Islet precursor cell (in vitro differentiated cells): ENCODE measurements around the gene FBP1.

ENCODE experiments used
- DNase-seq: peaks from one replicate; pipeline ENCODE4 v3.0.0-alpha.2; 2018

FBP1 gene

GRCh38 chr9:94639061-94639998 is at the start of gene FBP1:
Gene FBP1 (minus strand): TSS chr9:94639518. CDS start chr9:94639310, 208 bp downstream.
- peak; percentile 71 for DNase-seq

- no peak for DNase-seq
Measured at GRCh38 chr9:94687451-94687850, 48.1 kb upstream of the FBP1 start.

- DNase-seq, result no peak
Measured at GRCh38 chr9:94685359-94685758, 46.0 kb upstream of the FBP1 start.

GRCh38 chr9:94681508-94681907 is 42.2 kb upstream of the FBP1 start:
- peak; percentile 84 for DNase-seq

GRCh38 chr9:94680621-94681020 is 41.3 kb upstream of the FBP1 start:
- no peak for DNase-seq

GRCh38 chr9:94680020-94680419 is 40.7 kb upstream of the FBP1 start:
- no peak for DNase-seq

- DNase-seq, result no peak
Measured at GRCh38 chr9:94679587-94679986, 40.3 kb upstream of the FBP1 start.

DNA sequence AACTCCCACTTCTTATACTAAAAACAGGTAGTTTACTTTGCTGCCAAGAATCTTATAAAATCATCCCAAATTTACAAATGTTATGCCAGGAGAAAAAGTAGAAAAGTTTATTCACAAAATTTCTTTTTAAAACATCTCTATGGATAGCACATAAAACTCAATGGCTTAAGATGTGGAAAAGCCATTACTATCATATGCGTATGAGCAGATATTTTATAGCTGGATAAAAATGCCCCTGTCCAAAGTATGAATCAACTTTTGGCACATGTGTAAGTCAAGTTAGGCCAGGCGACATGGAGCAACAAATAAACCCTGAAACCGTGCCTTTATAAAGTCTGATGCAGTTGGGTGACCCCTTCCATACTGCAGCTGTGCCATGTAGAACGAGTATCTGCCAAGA is 38.6 kb upstream of the FBP1 start:
- no peak for DNase-seq

- DNase-seq, result no peak
Measured at GRCh38 chr9:94676446-94677131, 37.3 kb upstream of the FBP1 start.

GRCh38 chr9:94675008-94675881 is 35.9 kb upstream of the FBP1 start:
- DNase-seq, result no peak

GRCh38 chr9:94672811-94673487 is 33.6 kb upstream of the FBP1 start:
- DNase-seq, result no peak

GRCh38 chr9:94668928-94669729 is 29.8 kb upstream of the FBP1 start:
- peak; percentile 84 for DNase-seq

GRCh38 chr9:94668418-94668927 is 29.2 kb upstream of the FBP1 start:
- DNase-seq, result no peak

GRCh38 chr9:94666364-94667099 is 27.2 kb upstream of the FBP1 start:
- DNase-seq, result no peak

- DNase-seq, result peak; percentile 67
Measured at GRCh38 chr9:94665613-94666012, 26.3 kb upstream of the FBP1 start.

DNA sequence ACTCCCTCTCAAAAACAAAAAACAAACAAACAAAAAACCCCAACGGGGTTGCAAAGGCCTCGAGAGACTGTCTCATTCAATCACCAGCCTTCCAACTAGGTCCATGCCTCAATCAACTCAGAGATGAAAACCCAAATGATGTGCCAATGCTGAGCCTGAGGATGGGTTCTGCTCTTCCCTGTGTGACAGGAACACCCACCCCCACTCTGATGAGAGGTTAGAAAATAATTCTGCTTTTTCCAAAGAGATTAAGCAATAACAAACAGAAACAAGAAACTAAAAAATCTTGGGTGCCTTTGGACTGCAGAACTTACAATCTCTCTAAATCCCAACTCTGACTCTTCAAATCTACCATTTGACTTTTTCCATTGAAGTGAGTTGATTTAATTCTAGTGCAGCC is 25.5 kb upstream of the FBP1 start:
- DNase-seq, result no peak

DNA sequence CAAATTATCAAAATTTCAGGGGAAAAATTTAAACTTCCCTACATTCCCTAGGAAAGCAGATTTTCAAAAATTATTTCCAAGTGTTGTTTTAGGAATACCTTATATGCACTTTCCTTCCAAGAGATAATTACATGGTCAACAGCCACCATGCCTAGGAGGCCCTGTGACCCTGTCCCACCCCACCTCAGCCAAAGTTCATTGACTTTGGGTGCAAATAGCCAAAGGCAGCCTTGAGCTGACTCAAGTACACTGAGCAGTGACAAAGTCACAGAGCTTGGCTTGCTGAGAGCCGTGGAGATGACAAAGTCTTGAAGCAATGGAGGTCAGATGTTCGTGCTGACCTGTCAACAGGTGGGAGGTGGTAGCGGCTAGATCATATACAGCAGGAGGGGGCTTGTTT is 24.3 kb upstream of the FBP1 start:
- DNase-seq, result no peak

- DNase-seq, result no peak
Measured at GRCh38 chr9:94663140-94663539, 23.8 kb upstream of the FBP1 start.

GRCh38 chr9:94657021-94657725 is 17.9 kb upstream of the FBP1 start:
- no peak for DNase-seq

DNA sequence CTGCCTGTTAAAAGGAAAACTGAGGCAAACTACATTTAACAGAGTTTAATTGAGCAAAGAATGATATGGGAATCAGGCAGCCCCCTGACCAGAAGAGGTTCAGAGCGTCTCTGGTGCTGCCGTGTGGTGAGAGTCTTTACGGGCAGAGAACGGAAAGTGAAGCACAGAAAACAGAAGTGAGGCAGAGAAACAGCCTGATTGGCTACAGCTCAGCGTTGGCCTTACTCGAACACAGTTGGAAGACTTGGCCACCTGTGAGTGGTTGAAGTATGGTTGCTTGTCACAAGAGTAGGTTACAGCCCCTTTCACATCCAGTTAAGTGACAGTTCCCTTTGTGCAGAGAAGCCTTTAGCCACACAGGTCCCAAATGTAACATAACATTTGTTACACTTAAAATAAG is 16.9 kb upstream of the FBP1 start:
- no peak for DNase-seq
